Loucy (cell line): Measurements from ENCODE around the gene NAT10.

Experiments used
- H2AFZ ChIP-seq: fragments of 200-600 bp; sonication (generic); 2 replicates; pipeline ENCODE4 v1.6.0; 2016; ENCODE audit warnings: antibody characterized with exemption, mild to moderate bottlenecking, low read length, moderate library complexity
- H3F3A ChIP-seq: fragments of 200-600 bp; 2 replicates; pipeline ENCODE4 v1.6.0; 2016; ENCODE audit warnings: antibody characterized with exemption, low read depth, mild to moderate bottlenecking
- H3K27me3 ChIP-seq: fragments of 200-600 bp; sonication (generic); 2 replicates; pipeline ENCODE4 v1.6.1; 2014; ENCODE audit warnings: low read length, mild to moderate bottlenecking; ENCODE audit not compliant: insufficient read depth, poor library complexity, severe bottlenecking
- H3K36me3 ChIP-seq: fragments of 200-600 bp; sonication (generic); 2 replicates; pipeline ENCODE4 v1.6.1; 2016; ENCODE audit warnings: low read length; ENCODE audit not compliant: insufficient read depth
- H3K4me1 ChIP-seq: fragments of 200-600 bp; sonication (generic); 2 replicates; pipeline ENCODE4 v1.5.1; 2014; ENCODE audit warnings: low read length, mild to moderate bottlenecking; ENCODE audit not compliant: insufficient read depth, poor library complexity, severe bottlenecking
- H3K4me2 ChIP-seq: fragments of 200-600 bp; sonication (generic); 2 replicates; pipeline ENCODE4 v1.6.0; 2014; ENCODE audit warnings: antibody characterized with exemption, low read length, low read depth, mild to moderate bottlenecking; ENCODE audit not compliant: poor library complexity, severe bottlenecking
- H3K4me3 ChIP-seq: fragments of 200-600 bp; sonication (generic); 2 replicates; pipeline ENCODE4 v1.5.1; 2014; ENCODE audit warnings: low read length, mild to moderate bottlenecking, mixed read lengths; ENCODE audit not compliant: poor library complexity, severe bottlenecking
- H3K79me2 ChIP-seq: fragments of 200-600 bp; sonication (generic); 2 replicates; pipeline ENCODE4 v1.6.1; 2014; ENCODE audit warnings: low read length; ENCODE audit not compliant: insufficient read depth
- H3K9ac ChIP-seq: fragments of 200-600 bp; sonication (generic); 2 replicates; pipeline ENCODE4 v1.6.0; 2014; ENCODE audit warnings: mild to moderate bottlenecking, low read depth, low read length, moderate library complexity; ENCODE audit not compliant: poor library complexity, severe bottlenecking
- H3K9me2 ChIP-seq: fragments of 200-600 bp; sonication (generic); replicated peaks from 2 replicates; pipeline ENCODE4 v1.6.1; 2016; ENCODE audit warnings: low read depth, low read length, mixed read lengths
- H3K9me3 ChIP-seq: fragments of 200-600 bp; sonication (generic); 2 replicates; pipeline ENCODE4 v1.6.1; 2014; ENCODE audit warnings: mild to moderate bottlenecking, antibody characterized with exemption, low read length, low read depth; ENCODE audit not compliant: insufficient read depth
- H4K20me1 ChIP-seq: fragments of 200-600 bp; sonication (generic); 2 replicates; pipeline ENCODE4 v1.6.0; 2014; ENCODE audit warnings: antibody characterized with exemption, low read length, mild to moderate bottlenecking; ENCODE audit not compliant: insufficient read depth, poor library complexity, severe bottlenecking
- CTCF ChIP-seq: fragments of 200-600 bp; sonication (generic); conservative IDR thresholded peaks from 2 replicates; pipeline ENCODE4 v1.5.1; 2014; ENCODE audit warnings: mild to moderate bottlenecking, antibody characterized with exemption, low read length
- EZH2phosphoT487 ChIP-seq: fragments of 200-600 bp; IDR thresholded peaks from 2 replicates; pipeline ENCODE4 v1.6.1; 2018; ENCODE audit warnings: antibody characterized with exemption, mild to moderate bottlenecking, moderate library complexity, borderline replicate concordance

Gene NAT10

GRCh38 chr11:34175284-34176019 is 70.0 kb downstream of the NAT10 start:
- Histone ChIP-seq H3F3A (no peaks in the 10 kb centered on the region), H3K36me3 (no peaks in the 10 kb centered on the region), H3K27me3 (no peaks in the 10 kb centered on the region), H3K4me2 (no peak overlapping the region), H4K20me1 (no peaks in the 10 kb centered on the region), H3K4me3 (no peak overlapping the region), H3K79me2 (no peaks in the 10 kb centered on the region), H3K9me2 (no peaks in the 10 kb centered on the region), H2AFZ (no peak overlapping the region), H3K9me3 (no peaks in the 10 kb centered on the region), H3K9ac (no peak overlapping the region), H3K4me1 (peaks cover 16% of the 10 kb centered on the region)
- no peak for TF ChIP-seq EZH2phosphoT487
- TF ChIP-seq CTCF: no peak

GRCh38 chr11:34176751-34177209 is 71.4 kb downstream of the NAT10 start:
- H3K79me2 ChIP-seq: no peaks in the 10 kb centered on the region
- TF ChIP-seq EZH2phosphoT487 (no peak), CTCF (no peak)
- H3K4me1 ChIP-seq: peaks cover 25% of the 10 kb centered on the region
- no peaks in the 10 kb centered on the region for H3K27me3 ChIP-seq
- no peak overlapping the region for H3K9ac ChIP-seq
- H3K4me3 ChIP-seq: no peak overlapping the region
- no peaks in the 10 kb centered on the region for H3K9me3 ChIP-seq
- no peaks in the 10 kb centered on the region for H3F3A ChIP-seq
- no peak overlapping the region for H2AFZ ChIP-seq
- no peaks in the 10 kb centered on the region for H3K9me2 ChIP-seq
- no peak overlapping the region for H3K4me2 ChIP-seq
- no peaks in the 10 kb centered on the region for H3K36me3 ChIP-seq
- no peaks in the 10 kb centered on the region for H4K20me1 ChIP-seq

DNA sequence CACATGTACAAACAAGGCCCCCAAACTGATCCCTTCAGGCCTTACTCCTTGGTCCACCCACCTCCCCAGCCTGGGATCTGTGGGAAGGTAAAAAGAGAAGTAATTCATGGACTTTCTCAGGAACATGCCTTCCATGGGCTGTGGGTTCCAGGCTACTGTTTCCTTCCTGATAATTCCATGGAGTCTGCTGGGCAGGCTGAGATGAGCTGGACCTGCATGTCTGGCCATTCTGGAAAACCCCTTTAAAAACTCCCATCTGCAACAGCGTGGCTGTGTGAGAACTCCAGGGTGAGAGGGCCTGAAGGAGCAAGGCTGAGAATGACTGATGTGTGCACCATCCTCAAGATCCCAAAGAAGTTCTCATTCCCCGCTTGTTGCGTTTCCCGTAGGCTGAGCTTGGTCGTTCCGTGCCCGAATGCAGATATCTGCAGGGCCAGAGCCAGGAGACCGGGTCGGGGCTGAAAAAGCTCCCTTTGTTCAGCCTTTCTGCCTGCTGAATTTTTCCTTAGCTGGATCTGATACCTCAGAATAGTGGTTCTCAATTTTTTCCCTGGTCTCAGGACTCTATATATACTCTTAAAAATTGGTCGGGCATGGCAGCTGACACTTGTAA is 72.9 kb downstream of the NAT10 start:
- H3K79me2 ChIP-seq: no peaks in the 10 kb centered on the region
- H3K4me2 ChIP-seq: no peak overlapping the region
- no peak overlapping the region for H3K9ac ChIP-seq
- peaks cover 25% of the 10 kb centered on the region for H3K4me1 ChIP-seq
- no peaks in the 10 kb centered on the region for H3F3A ChIP-seq
- H2AFZ ChIP-seq: no peak overlapping the region
- H3K27me3 ChIP-seq: no peaks in the 10 kb centered on the region
- no peaks in the 10 kb centered on the region for H3K9me3 ChIP-seq
- no peak for TF ChIP-seq EZH2phosphoT487
- no peak for TF ChIP-seq CTCF
- H3K4me3 ChIP-seq: no peak overlapping the region
- no peaks in the 10 kb centered on the region for H4K20me1 ChIP-seq
- H3K36me3 ChIP-seq: no peaks in the 10 kb centered on the region
- H3K9me2 ChIP-seq: no peaks in the 10 kb centered on the region
